HCT116 (cell line): ENCODE data around the gene TCEAL4.

Source experiments
- CTCF ChIP-seq, 3 experiments: fragments of 200-600 bp in 1 of 3; sonication (generic) in 1 of 3; IDR thresholded peaks in 2 of 3; conservative IDR thresholded peaks in 1 of 3; 2 replicates each; pipeline ENCODE4 v1.5.1; 2012 to 2017; ENCODE audit warnings: low read depth in 2 of 3, low read length in 2 of 3, antibody characterized with exemption in 1 of 3, borderline replicate concordance in 1 of 3, control low read depth in 1 of 3, mild to moderate bottlenecking in 1 of 3, mixed read lengths in 1 of 3, mixed run types in 1 of 3, moderate library complexity in 1 of 3; ENCODE audit not compliant: insufficient read depth in 1 of 3
- EGR1 ChIP-seq: IDR thresholded peaks from 2 replicates; pipeline ENCODE4 v1.6.1; 2012; ENCODE audit warnings: low read depth
- MAX ChIP-seq: IDR thresholded peaks from 2 replicates; pipeline ENCODE4 v1.6.1; 2012
- POLR2A ChIP-seq: IDR thresholded peaks from 2 replicates; pipeline ENCODE4 v1.7.0; 2011; ENCODE audit warnings: borderline replicate concordance; ENCODE audit not compliant: insufficient read depth, insufficient read length; ENCODE audit errors: extremely low read depth
- RAD21 ChIP-seq: IDR thresholded peaks from 2 replicates; pipeline ENCODE4 v1.6.1; 2012; ENCODE audit warnings: low read depth, mild to moderate bottlenecking
- YY1 ChIP-seq: IDR thresholded peaks from 2 replicates; pipeline ENCODE4 v1.6.1; 2011; ENCODE audit warnings: low read length, low read depth, moderate library complexity, mild to moderate bottlenecking; ENCODE audit not compliant: insufficient replicate concordance; ENCODE audit errors: extremely low read depth

- no peak for TF ChIP-seq YY1
- TF ChIP-seq MAX, result no peak
- TF ChIP-seq CTCF (IDR thresholded peaks at IDR 0.05 in 2 of 3, conservative IDR thresholded peaks at IDR 0.05 in 1 of 3; ENCODE audit: borderline replicate concordance in 1 of 3, insufficient read depth in 1 of 3, low read depth in 2 of 3, low read length in 2 of 3), result no peak
- TF ChIP-seq EGR1, result no peak
- TF ChIP-seq POLR2A, result no peak
- no peak for TF ChIP-seq RAD21
These were observed 30.6 kb downstream of the TCEAL4 start for GRCh38 chrX:103615781-103616371.
